ENCODE measurements around the gene LCE1D. TPM values are rescaled to one million over a fixed set of nuclear protein-coding genes. Genes with fewer than 3 reads are reported as not detected.
A peak's percentile ranks its signal among the peaks of the same experiment; 100 is the strongest.

Gene LCE1D
- total and polyA plus RNA-seq, 2 of the 13 experiments (the other 11 are each of a cell fraction or from before 2014, with no cell fraction given), result not detected

- Histone ChIP-seq H2AFZ (ENCODE audit: low read length) (no peak overlapping the region), H3K9me3 (ENCODE audit: low read length) (no peaks in the 10 kb centered on the region), H3K27me3 (ENCODE audit: control insufficient read depth in 1 of 2, insufficient read depth in 2 of 2, low read length in 2 of 2) (no peaks in the 10 kb centered on the region), H3K9ac (ENCODE audit: insufficient read depth, low read depth, low read length) (no peak overlapping the region), H3K79me2 (ENCODE audit: insufficient read depth, low read length) (no peaks in the 10 kb centered on the region), H3K4me1 (ENCODE audit: insufficient read depth, low read length) (no peaks in the 10 kb centered on the region), H3K27ac (ENCODE audit: extremely low read length, insufficient read depth, low read length) (no peak overlapping the region), H4K20me1 (ENCODE audit: insufficient read depth, low read length) (no peaks in the 10 kb centered on the region), H3K36me3 (replicated peaks in 1 of 2; ENCODE audit: control insufficient read depth in 1 of 2, insufficient read depth in 2 of 2, low read length in 2 of 2) (no peaks in the 10 kb centered on the region), H3K4me2 (ENCODE audit: low read depth, low read length) (no peak overlapping the region), H3K4me3 (replicated peaks in 1 of 3; ENCODE audit: insufficient read depth in 1 of 3, low read depth in 2 of 3, low read length in 3 of 3) (no peak overlapping the region)
- TF ChIP-seq NR2F2 (IDR thresholded peaks at IDR 0.05; ENCODE audit: borderline replicate concordance, low read depth) (no peak), CEBPB (IDR thresholded peaks at IDR 0.05; ENCODE audit: borderline replicate concordance, low read depth, low read length) (0 out of 2 replicates have a peak, but pooled peaks have one; percentile 37), RARA (CRISPR knock-in tag; IDR thresholded peaks at IDR 0.05) (no peak)
- BruUV-seq (replicated peaks), result no TSS peak
- CTCF ChIA-PET (ENCODE audit: low intra/inter-chr PET ratio, low total read pairs), result no interaction called here
- WGBS (ENCODE audit: low lambda C conversion rate), result 0% methylated on average over 8 of the region's 8 CpGs
- POLR2A ChIA-PET, result no interaction called here
- DNase-seq (ENCODE audit: low spot score) (no peak), FAIRE-seq (no peak), ATAC-seq (no peak)
- intact Hi-C loops (cut with micrococcal nuclease; ENCODE audit: unreplicated experiment), result no loop called here
- in situ Hi-C loops (cut with HindIII; ENCODE audit: extremely low pct_ligation_motif_present, low pct_unique_long_range_greater_than_20kb), result no loop called here
Observed at GRCh38 chr1:152768847-152769533, 27.5 kb upstream of the LCE1D start.

- Histone ChIP-seq H3K36me3 (replicated peaks in 1 of 2; ENCODE audit: control insufficient read depth in 1 of 2, insufficient read depth in 2 of 2, low read length in 2 of 2) (no peaks in the 10 kb centered on the region), H3K27me3 (ENCODE audit: control insufficient read depth in 1 of 2, insufficient read depth in 2 of 2, low read length in 2 of 2) (no peaks in the 10 kb centered on the region), H3K4me3 (replicated peaks in 1 of 3; ENCODE audit: insufficient read depth in 1 of 3, low read depth in 2 of 3, low read length in 3 of 3) (no peak overlapping the region), H3K9me3 (ENCODE audit: low read length) (no peaks in the 10 kb centered on the region), H2AFZ (ENCODE audit: low read length) (no peak overlapping the region), H3K4me1 (ENCODE audit: insufficient read depth, low read length) (no peaks in the 10 kb centered on the region), H3K79me2 (ENCODE audit: insufficient read depth, low read length) (no peaks in the 10 kb centered on the region), H4K20me1 (ENCODE audit: insufficient read depth, low read length) (no peaks in the 10 kb centered on the region), H3K4me2 (ENCODE audit: low read depth, low read length) (no peak overlapping the region), H3K9ac (ENCODE audit: insufficient read depth, low read depth, low read length) (no peak overlapping the region), H3K27ac (ENCODE audit: extremely low read length, insufficient read depth, low read length) (no peak overlapping the region)
- 0% methylated on average over 1 of the region's 1 CpG for WGBS (ENCODE audit: low lambda C conversion rate)
- DNase-seq (ENCODE audit: low spot score) (no peak), ATAC-seq (no peak), FAIRE-seq (no peak)
- ChIA-PET CTCF (ENCODE audit: low intra/inter-chr PET ratio, low total read pairs) (no interaction called here), POLR2A (no interaction called here)
- in situ Hi-C loops (cut with HindIII; ENCODE audit: extremely low pct_ligation_motif_present, low pct_unique_long_range_greater_than_20kb), result no loop called here
- TF ChIP-seq POLR2G (IDR thresholded peaks at IDR 0.05; ENCODE audit: low read depth, low read length) (no peak), HMG20A (CRISPR knock-in tag; IDR thresholded peaks at IDR 0.05; ENCODE audit: borderline replicate concordance) (no peak), ZNF646 (CRISPR knock-in tag; IDR thresholded peaks at IDR 0.05) (no peak)
- intact Hi-C loops (cut with micrococcal nuclease; ENCODE audit: unreplicated experiment), result no loop called here
- no TSS peak for BruUV-seq (replicated peaks)
Observed at GRCh38 chr1:152770411-152770810, 26.1 kb upstream of the LCE1D start.

Data from HepG2 (cell line).